Measurements from ENCODE around the gene SH3PXD2A.
"Not testable (repeated sequence)": the region's sequence is repeated elsewhere in the genome, so short reads cannot be mapped to it uniquely, and the experiment has no call there.

SH3PXD2A gene

GRCh38 chr10:103787331-103787730, 68.0 kb downstream of the SH3PXD2A start:
- DNase-seq, result no peak

DNA sequence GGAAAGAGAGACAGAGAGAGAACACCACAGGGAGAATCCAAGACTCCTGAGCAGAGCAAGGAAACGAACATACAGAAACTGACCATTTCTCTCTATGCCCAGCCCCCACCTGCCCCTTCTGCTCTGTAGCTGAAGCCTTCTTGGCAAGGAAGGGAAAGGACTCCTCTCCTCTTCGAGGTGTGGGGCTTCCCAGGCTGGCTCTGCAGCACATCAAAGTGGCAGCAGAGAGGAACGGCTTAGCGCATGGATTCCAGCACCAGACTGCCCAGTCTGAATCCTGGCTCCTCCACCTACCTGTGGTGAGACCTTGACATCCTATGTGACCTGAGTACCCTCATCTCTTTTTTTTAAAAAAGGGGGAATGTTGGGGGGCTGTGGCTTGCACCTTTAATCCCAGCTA, 69.4 kb downstream of the SH3PXD2A start:
- DNase-seq, result no peak

DNA sequence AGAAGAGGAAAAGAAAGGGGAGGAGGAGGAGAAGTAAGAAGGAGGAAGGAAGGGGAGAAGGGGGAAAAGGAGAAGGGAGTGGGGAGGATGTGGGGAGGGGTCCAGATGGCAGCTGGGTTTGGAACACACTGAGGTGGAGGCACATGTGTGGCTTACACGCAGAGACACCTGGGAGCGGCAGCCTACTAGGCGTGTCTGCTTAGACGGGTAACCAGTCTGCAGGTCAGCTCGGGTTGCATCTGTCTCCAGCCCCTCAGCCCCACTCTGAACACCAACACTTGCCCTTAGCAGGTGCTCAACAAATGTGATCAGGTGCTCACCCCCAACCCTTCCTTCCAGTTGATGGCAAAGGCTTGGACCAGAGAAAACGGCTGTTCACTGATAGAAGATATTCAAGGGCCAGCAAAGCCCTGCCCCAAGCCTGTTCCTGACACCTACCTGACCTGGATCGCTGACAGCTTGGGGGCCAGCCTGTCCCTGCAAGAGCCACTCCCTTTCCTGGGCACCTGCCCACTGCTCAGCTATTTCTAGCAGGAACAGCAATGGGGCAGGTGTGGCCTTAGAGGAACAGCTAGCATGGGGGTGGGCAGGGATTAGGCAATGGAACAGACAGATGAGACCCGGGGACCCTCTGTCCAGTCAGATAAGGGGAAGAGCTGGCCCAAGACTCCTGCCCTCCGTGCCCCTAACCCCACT, 70.5 kb downstream of the SH3PXD2A start:
- no peak for DNase-seq

DNA sequence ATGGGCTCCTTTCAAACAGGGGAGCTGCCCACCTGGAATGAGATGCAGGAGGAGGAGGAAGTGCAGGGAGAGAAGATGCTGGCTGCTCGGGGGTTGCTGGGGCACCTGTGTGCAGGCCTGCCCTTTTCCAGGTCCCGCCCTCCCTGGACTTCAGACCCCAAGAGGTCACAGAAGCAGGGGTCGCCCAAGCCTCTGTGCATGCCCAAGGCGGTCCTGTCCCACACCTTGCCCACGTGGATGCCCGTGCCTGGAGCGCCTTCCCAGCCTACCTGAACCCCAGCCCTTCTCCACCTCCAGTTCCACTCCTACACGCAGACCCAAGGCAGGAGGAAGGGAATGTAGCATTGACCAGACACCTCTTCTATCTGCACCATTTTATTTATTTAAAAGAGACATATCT, 71.3 kb downstream of the SH3PXD2A start:
- DNase-seq, result no peak

DNA sequence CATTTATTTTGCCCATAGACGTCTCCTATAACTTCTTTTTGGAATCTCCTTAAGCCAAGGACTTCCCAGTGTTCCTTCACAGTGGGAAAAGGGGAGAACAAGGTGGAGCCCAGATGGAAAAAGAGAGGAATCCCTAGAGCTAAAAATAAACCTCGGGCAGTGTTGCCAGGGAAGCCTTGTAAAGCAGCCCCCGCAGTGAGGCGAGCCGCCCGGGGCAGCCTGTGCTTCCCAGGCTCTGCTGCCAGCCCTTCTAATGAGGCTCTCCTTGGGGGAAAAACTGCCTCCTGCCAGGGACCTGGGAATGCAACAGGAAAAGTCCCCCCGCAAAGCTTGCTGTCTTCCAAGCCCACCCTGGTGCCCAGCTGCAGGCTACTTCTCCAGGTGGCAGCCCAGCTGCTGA, 71.7 kb downstream of the SH3PXD2A start:
- no peak for DNase-seq

DNA sequence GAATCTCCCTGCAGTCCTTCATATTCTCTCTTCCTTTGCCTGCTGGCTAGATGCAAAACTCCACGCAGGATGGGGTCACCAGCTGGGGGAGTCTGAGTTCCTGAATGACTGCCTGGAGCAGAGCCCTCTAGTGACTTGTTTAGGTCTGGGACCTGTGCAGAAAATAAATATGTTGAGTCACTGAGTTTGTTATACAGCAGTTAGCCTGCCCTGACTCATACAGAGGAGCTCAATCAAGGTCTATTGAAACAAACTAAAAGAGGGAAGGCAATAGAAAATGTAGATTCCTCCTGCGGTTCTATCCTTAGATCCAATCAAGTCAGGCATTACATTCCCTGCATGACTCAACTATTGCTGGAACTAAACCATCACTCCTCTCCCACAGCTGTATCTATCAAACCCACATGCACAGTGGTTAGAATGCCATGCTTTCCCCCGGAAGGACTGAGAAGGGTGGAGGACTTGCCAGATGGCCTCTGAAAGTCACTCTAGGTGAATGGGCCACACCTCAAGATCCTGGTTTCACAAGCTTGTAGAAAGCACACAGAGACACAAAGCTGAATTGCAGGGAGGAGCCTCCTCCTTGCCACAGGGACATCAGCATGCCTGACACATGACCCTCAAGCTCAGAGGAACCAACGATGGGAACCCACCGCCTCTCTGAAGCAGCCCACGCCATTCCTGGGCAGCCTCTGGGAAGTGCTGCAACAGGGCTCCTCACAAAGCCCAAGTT, 73.9 kb downstream of the SH3PXD2A start:
- DNase-seq, result no peak

- no peak for DNase-seq
Observed at GRCh38 chr10:103780242-103781149, 74.9 kb downstream of the SH3PXD2A start.

DNA sequence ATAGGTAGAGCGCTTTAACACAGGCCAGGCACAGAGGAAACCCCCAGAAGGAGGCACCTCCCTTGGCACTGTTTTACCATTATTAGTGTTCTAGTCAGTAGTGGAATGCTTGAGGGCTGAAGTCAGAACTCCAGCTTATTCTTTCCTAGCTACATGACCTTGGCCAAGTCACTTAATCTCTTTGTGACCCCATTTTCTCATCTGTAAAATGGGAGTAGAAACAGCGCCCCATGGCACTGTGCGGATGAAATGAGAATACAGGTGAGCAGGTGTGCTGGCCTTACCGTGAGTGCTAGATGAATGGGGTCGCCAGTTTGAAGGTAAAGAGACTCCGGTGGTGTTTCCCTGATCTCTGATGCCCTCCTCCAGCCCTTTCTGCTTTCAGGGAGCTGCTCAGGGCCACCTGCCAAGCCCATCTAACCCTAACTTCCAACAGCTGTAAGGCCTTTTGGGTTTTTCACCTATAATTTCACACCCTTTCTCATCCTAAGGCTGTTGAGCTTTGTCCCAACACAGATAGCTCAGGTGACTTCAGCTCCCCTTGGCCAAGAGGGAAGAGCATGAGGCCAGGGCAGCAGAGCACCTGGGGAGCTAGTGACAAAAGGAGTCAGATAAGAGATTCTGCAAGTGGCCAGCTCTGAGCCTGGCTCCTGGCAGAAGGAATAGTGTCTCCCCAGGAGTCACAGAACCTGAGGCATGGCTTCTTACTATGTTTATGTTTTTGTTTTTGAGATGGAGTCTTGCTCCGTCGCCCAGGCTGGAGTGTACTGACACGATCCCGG, 76.8 kb downstream of the SH3PXD2A start:
- no peak for DNase-seq

GRCh38 chr10:103776878-103777591, 78.3 kb downstream of the SH3PXD2A start:
- no peak for DNase-seq

GRCh38 chr10:103775776-103776175, 79.6 kb downstream of the SH3PXD2A start:
- DNase-seq, result no peak

DNA sequence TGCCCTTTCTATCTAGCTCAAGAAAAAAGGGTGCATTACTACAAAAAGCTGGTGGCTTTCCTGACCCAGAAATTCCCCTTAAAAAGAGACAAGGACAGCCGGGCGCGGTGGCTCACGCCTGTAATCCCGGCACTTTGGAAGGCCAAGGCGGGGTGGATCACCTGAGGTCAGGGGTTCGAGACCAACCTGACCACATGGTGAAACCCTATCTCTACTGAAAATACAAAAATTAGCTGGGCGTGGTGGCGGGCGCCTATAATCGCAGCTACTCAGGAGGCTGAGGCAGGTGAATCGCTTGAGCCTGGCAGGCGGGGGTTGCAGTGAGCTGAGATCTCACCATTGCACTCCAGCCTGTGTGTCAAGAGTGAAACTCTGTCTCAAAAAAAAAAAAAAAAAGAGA, 82.5 kb downstream of the SH3PXD2A start:
- DNase-seq, result not testable (repeated sequence)

- DNase-seq, result no peak
Observed at GRCh38 chr10:103772096-103772845, 83.1 kb downstream of the SH3PXD2A start.

GRCh38 chr10:103770139-103770538, 85.2 kb downstream of the SH3PXD2A start:
- DNase-seq, result no peak

GRCh38 chr10:103769176-103769575, 86.2 kb downstream of the SH3PXD2A start:
- DNase-seq, result no peak

DNA sequence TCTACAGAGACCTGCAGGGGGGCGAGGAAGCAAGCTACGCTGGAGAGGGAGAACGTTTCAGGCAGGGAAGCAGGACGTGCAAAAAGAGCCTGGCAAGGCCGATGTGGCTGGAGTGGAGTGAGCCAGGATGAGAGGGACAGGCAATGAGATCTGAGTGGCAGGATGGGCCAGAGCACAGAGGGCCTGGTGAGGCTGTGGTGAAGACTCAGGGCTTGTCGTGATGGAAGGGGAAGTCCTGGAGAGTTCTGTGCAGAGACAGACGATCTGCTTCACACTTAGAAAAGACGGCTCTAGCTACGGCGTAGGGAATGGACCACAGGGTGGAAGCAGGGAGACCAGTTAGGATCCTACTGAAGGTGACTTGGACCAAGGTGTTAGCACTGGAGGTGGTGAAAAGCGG, 87.0 kb downstream of the SH3PXD2A start:
- DNase-seq, result no peak

- DNase-seq, result no peak
Observed at GRCh38 chr10:103767756-103768155, 87.6 kb downstream of the SH3PXD2A start.

DNA sequence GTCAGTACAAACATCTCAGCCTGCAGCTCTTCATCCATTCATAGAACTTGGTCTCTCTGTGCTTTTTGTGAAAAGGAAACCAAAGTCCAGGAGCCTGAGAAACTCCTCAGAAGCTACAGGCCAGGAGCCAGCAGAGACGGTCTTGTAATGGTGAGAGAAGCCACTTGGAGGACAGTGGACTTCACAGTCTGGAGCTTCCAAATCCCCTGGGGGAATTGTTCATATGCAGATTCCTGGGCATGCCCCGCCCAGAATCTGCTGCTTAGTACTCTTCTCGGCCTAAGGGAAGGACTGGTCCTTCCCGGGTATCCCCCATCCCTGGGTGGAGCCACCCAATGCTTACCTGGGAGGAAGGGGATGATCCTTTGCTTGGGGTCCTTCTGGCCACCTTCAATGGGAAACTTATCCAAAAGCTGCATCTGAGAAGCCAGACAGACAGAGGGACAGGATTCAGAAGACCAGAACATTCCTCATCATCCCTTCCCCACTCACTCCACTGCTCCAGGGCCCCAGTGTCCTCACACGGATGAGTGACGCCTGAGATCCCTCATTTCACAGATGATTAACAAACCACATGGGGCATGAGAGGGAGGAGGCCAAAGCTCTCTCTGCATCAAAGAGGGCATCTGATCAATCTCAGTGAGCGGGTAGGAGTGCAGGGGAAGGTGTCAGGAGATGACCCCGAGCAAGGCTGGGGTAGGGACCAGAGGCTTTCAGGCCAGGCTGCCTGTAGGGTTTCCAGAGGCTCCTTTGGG, 88.4 kb downstream of the SH3PXD2A start:
- DNase-seq, result no peak

DNA sequence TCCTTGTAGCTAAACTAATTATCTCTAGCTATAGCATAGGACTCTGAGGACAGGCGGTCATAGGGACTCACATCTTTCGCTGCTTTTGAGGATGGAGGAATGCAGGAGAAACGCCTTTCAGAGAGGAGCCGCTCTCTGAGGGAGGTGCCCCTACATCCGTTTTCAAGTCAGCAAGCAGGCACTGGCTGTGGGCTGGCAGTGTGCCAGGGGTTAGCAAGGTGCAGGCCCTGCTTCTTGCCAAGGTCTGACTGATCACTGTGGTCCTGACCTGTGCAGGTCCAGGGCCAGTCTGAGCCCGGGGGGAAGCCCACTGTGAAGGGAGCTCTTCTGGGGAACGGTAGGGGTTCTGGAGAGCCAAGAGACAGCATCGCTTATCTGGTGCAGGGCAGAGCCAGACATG, 89.4 kb downstream of the SH3PXD2A start:
- no peak for DNase-seq

- no peak for DNase-seq
Observed at GRCh38 chr10:103765168-103765567, 90.2 kb downstream of the SH3PXD2A start.

- DNase-seq, result no peak
Observed at GRCh38 chr10:103764296-103765088, 90.9 kb downstream of the SH3PXD2A start.

Measured in NCI-H1436 treated with DMSO at 0.1 percent for 48 hours (cell line).